Activated naive CD8-positive, alpha-beta T cell treated with anti-CD3 and anti-CD28 coated beads, Interleukin-2, amount 50 U/mL, for 24 hours (primary cell): ENCODE measurements around the gene PIMREG.
A peak's percentile ranks its signal among the peaks of the same experiment; 100 is the strongest.

Experiments
- ATAC-seq: fragments of 150-1000 bp; cut with Tn5 transposase; one replicate; pipeline ENCODE4 v1.10.0; 2021
- DNase-seq: peaks from one replicate; pipeline ENCODE4 v3.0.0; 2021
- H3K27ac Mint-ChIP-seq: one replicate; pipeline ENCODE4 v1.8.0; 2021; ENCODE audit warnings: mild to moderate bottlenecking, mixed read lengths
- H3K27me3 Mint-ChIP-seq: one replicate; pipeline ENCODE4 v1.8.0; 2021; ENCODE audit warnings: mixed read lengths
- H3K36me3 Mint-ChIP-seq: one replicate; pipeline ENCODE4 v1.8.0; 2021; ENCODE audit warnings: low read depth, mixed read lengths
- H3K4me1 Mint-ChIP-seq: one replicate; pipeline ENCODE4 v1.8.0; 2021; ENCODE audit warnings: mixed read lengths
- H3K4me3 Mint-ChIP-seq: one replicate; pipeline ENCODE4 v1.8.0; 2021; ENCODE audit warnings: mild to moderate bottlenecking, moderate library complexity, mixed read lengths
- H3K9me3 Mint-ChIP-seq: one replicate; pipeline ENCODE4 v1.8.0; 2021; ENCODE audit warnings: mixed read lengths

PIMREG gene

GRCh38 chr17:6462692-6463091 lies 18.4 kb downstream of the PIMREG start:
- H3K36me3 Mint-ChIP-seq = no peaks in the 10 kb centered on the region
- no peak for DNase-seq
- peaks cover 6% of the 10 kb centered on the region for H3K27me3 Mint-ChIP-seq
- H3K9me3 Mint-ChIP-seq = no peaks in the 10 kb centered on the region
- no peak overlapping the region for H3K27ac Mint-ChIP-seq
- H3K4me3 Mint-ChIP-seq = no peak overlapping the region
- peaks cover 18% of the 10 kb centered on the region for H3K4me1 Mint-ChIP-seq
- no peak for ATAC-seq

- Mint-ChIP-seq H3K27ac (no peak overlapping the region), H3K27me3 (peaks cover 6% of the 10 kb centered on the region), H3K4me1 (peaks cover 18% of the 10 kb centered on the region), H3K9me3 (no peaks in the 10 kb centered on the region), H3K36me3 (no peaks in the 10 kb centered on the region), H3K4me3 (no peak overlapping the region)
- ATAC-seq (no peak), DNase-seq (no peak)
These were observed 19.6 kb downstream of the PIMREG start for GRCh38 chr17:6463616-6464445.

GRCh38 chr17:6464446-6465041 lies 20.3 kb downstream of the PIMREG start:
- H3K9me3 Mint-ChIP-seq = no peaks in the 10 kb centered on the region

GRCh38 chr17:6465206-6466003 lies 21.1 kb downstream of the PIMREG start:
- Mint-ChIP-seq H3K4me1 (peaks cover 16% of the 10 kb centered on the region), H3K27me3 (peaks cover 6% of the 10 kb centered on the region), H3K4me3 (no peak overlapping the region), H3K9me3 (no peaks in the 10 kb centered on the region), H3K36me3 (no peaks in the 10 kb centered on the region), H3K27ac (no peak overlapping the region)
- ATAC-seq (no peak), DNase-seq (no peak)

More at GRCh38 chr17:6464446-6465041, 20.3 kb downstream of the PIMREG start:
- H3K4me1 Mint-ChIP-seq = peaks cover 18% of the 10 kb centered on the region
- ATAC-seq = no peak
- H3K27me3 Mint-ChIP-seq = peaks cover 6% of the 10 kb centered on the region
- H3K27ac Mint-ChIP-seq = no peak overlapping the region
- no peak overlapping the region for H3K4me3 Mint-ChIP-seq
- no peak for DNase-seq
- H3K36me3 Mint-ChIP-seq = no peaks in the 10 kb centered on the region

GRCh38 chr17:6467567-6467966 lies 23.3 kb downstream of the PIMREG start:
- DNase-seq = no peak
- Mint-ChIP-seq H3K9me3 (no peaks in the 10 kb centered on the region), H3K4me1 (no peaks in the 10 kb centered on the region), H3K36me3 (no peaks in the 10 kb centered on the region), H3K27me3 (peaks cover 4% of the 10 kb centered on the region), H3K4me3 (no peak overlapping the region), H3K27ac (no peak overlapping the region)
- ATAC-seq = no peak

GRCh38 chr17:6468051-6468790 lies 24.0 kb downstream of the PIMREG start:
- Mint-ChIP-seq H3K27me3 (peaks cover 4% of the 10 kb centered on the region), H3K4me1 (no peaks in the 10 kb centered on the region), H3K4me3 (no peak overlapping the region), H3K36me3 (no peaks in the 10 kb centered on the region), H3K9me3 (no peaks in the 10 kb centered on the region), H3K27ac (no peak overlapping the region)
- no peak for ATAC-seq
- no peak for DNase-seq

GRCh38 chr17:6470146-6470718 lies 26.0 kb downstream of the PIMREG start:
- Mint-ChIP-seq H3K27ac (no peak overlapping the region), H3K4me1 (no peaks in the 10 kb centered on the region), H3K4me3 (no peak overlapping the region), H3K9me3 (no peaks in the 10 kb centered on the region), H3K36me3 (no peaks in the 10 kb centered on the region), H3K27me3 (peaks cover 4% of the 10 kb centered on the region)
- ATAC-seq = no peak
- no peak for DNase-seq

- DNase-seq (no peak), ATAC-seq (no peak)
- no peaks in the 10 kb centered on the region for H3K9me3 Mint-ChIP-seq
- H3K36me3 Mint-ChIP-seq = no peaks in the 10 kb centered on the region
- no peak overlapping the region for H3K4me3 Mint-ChIP-seq
- H3K27me3 Mint-ChIP-seq = peaks cover 2% of the 10 kb centered on the region
- H3K27ac Mint-ChIP-seq = no peak overlapping the region
- H3K4me1 Mint-ChIP-seq = no peaks in the 10 kb centered on the region
These were observed 26.7 kb downstream of the PIMREG start for GRCh38 chr17:6470751-6471521.

GRCh38 chr17:6471531-6472465 lies 27.5 kb downstream of the PIMREG start:
- Mint-ChIP-seq H3K36me3 (no peaks in the 10 kb centered on the region), H3K27me3 (peaks cover 2% of the 10 kb centered on the region), H3K4me1 (no peaks in the 10 kb centered on the region), H3K4me3 (no peak overlapping the region), H3K9me3 (no peaks in the 10 kb centered on the region), H3K27ac (no peak overlapping the region)
- no peak for DNase-seq
- no peak for ATAC-seq

GRCh38 chr17:6472517-6472916 lies 28.3 kb downstream of the PIMREG start:
- no peaks in the 10 kb centered on the region for H3K4me1 Mint-ChIP-seq
- H3K9me3 Mint-ChIP-seq = no peaks in the 10 kb centered on the region
- H3K27ac Mint-ChIP-seq = no peak overlapping the region
- H3K27me3 Mint-ChIP-seq = peaks cover 2% of the 10 kb centered on the region
- no peaks in the 10 kb centered on the region for H3K36me3 Mint-ChIP-seq
- H3K4me3 Mint-ChIP-seq = no peak overlapping the region
- DNase-seq (no peak), ATAC-seq (no peak)

- peaks cover 2% of the 10 kb centered on the region for H3K27me3 Mint-ChIP-seq
- H3K9me3 Mint-ChIP-seq = no peaks in the 10 kb centered on the region
- peak; percentile 78 for DNase-seq
- no peaks in the 10 kb centered on the region for H3K36me3 Mint-ChIP-seq
- peak; percentile 62 for ATAC-seq
- no peaks in the 10 kb centered on the region for H3K4me1 Mint-ChIP-seq
- H3K27ac Mint-ChIP-seq = no peak overlapping the region
- H3K4me3 Mint-ChIP-seq = no peak overlapping the region
These were observed 29.0 kb downstream of the PIMREG start for GRCh38 chr17:6473128-6473767.

GRCh38 chr17:6474376-6474775 lies 30.1 kb downstream of the PIMREG start:
- no peak overlapping the region for H3K27ac Mint-ChIP-seq
- no peaks in the 10 kb centered on the region for H3K36me3 Mint-ChIP-seq
- no peaks in the 10 kb centered on the region for H3K9me3 Mint-ChIP-seq
- DNase-seq (no peak), ATAC-seq (no peak)
- no peak overlapping the region for H3K4me3 Mint-ChIP-seq
- H3K4me1 Mint-ChIP-seq = no peaks in the 10 kb centered on the region
- H3K27me3 Mint-ChIP-seq = peaks cover 2% of the 10 kb centered on the region
